ENCODE measurements around the gene IFNA6. TPM values are rescaled to one million over a fixed set of nuclear protein-coding genes. Genes with fewer than 3 reads are reported as not detected.

The IFNA6 gene
- total and polyA plus RNA-seq, 10 of the 15 experiments (the other 5 are each of a cell fraction or from before 2014, with no cell fraction given), result 0.04 TPM; not detected in 9

GRCh38 chr9:21381448-21382339 lies 31.0 kb upstream of the IFNA6 start (continued):
- TF ChIP-seq E2F8 (IDR thresholded peaks at IDR 0.05; ENCODE audit: low read depth, partially characterized antibody), result peak; percentile 73
- no peak for TF ChIP-seq SUZ12 (IDR thresholded peaks at IDR 0.05; ENCODE audit: unreplicated experiment)
- TF ChIP-seq RAD51 (IDR thresholded peaks at IDR 0.05), result peak; percentile 71
- peak; percentile 51; the same call in 1 of the 2 replicates for TF ChIP-seq MTA3 (IDR thresholded peaks at IDR 0.05; ENCODE audit: borderline replicate concordance, low read length)
- TF ChIP-seq TAF1 (IDR thresholded peaks at IDR 0.05; ENCODE audit: borderline replicate concordance, low read depth, low read length), result no peak
- peak; percentile 100 for TF ChIP-seq MEF2B (IDR thresholded peaks at IDR 0.05; ENCODE audit: partially characterized antibody, poor library complexity, severe bottlenecking)
- no peak for TF ChIP-seq ESRRA (IDR thresholded peaks at IDR 0.05; ENCODE audit: low read length)
- TF ChIP-seq ATF3 (IDR thresholded peaks at IDR 0.05; ENCODE audit: borderline replicate concordance, extremely low read depth, low read depth, low read length), result no peak
- peak; percentile 81 for TF ChIP-seq ZNF24 (IDR thresholded peaks at IDR 0.05)
- peak; percentile 51 for TF ChIP-seq BCL3 (IDR thresholded peaks at IDR 0.05; ENCODE audit: borderline replicate concordance, insufficient read depth, low read depth, low read length, poor library complexity, severe bottlenecking)
- TF ChIP-seq GABPA (IDR thresholded peaks at IDR 0.05; ENCODE audit: low read depth), result peak; percentile 65; the same call in 1 of the 2 replicates
- no peak for TF ChIP-seq CTCF (IDR thresholded peaks at IDR 0.05 in 2 of 3, conservative IDR thresholded peaks at IDR 0.05 in 1 of 3; ENCODE audit: control insufficient read depth in 2 of 3, extremely low read depth in 1 of 3, insufficient read depth in 1 of 3, low read depth in 3 of 3, low read length in 3 of 3)
- TF ChIP-seq TCF12 (IDR thresholded peaks at IDR 0.05; ENCODE audit: low read depth, low read length), result peak; percentile 76; the same call in 1 of the 2 replicates
- peak; percentile 92 for TF ChIP-seq RUNX3 (IDR thresholded peaks at IDR 0.05; ENCODE audit: low read length)
- TF ChIP-seq NFXL1 (IDR thresholded peaks at IDR 0.05; ENCODE audit: borderline replicate concordance), result no peak
- no peak for TF ChIP-seq LARP7 (IDR thresholded peaks at IDR 0.05)
- TF ChIP-seq ASH2L (IDR thresholded peaks at IDR 0.05; ENCODE audit: borderline replicate concordance, low read depth), result no peak
- no peak for TF ChIP-seq SREBF1 (IDR thresholded peaks at IDR 0.05; ENCODE audit: low read length)
- TF ChIP-seq IRF4 (IDR thresholded peaks at IDR 0.05; ENCODE audit: low read depth, low read length), result peak; percentile 68
